IMR-90 (cell line): ENCODE results near the gene MBTPS2. TPM values are rescaled to one million over a fixed set of nuclear protein-coding genes. Genes with fewer than 3 reads are reported as not detected.

Experiments used
- ATAC-seq: fragments of 200-7000 bp; cut with Tn5 transposase; 2 replicates; pipeline ENCODE4 v1.9.1; 2020; ENCODE audit warnings: low read depth, mild to moderate bottlenecking, moderate library complexity
- BruUV-seq: library from RNA; stranded (reverse); fragments of 400-500 nt; replicated peaks from 2 replicates; lab custom pipeline; 2021; lab: Mats Ljungman, UMichigan
- CTCF ChIA-PET: fragments of 300-600 bp; formaldehyde crosslinking; extraction: SDS; loops from one replicate; lab custom pipeline; 2021; ENCODE audit warnings: antibody characterized with exemption; lab: Yijun Ruan, JAX
- POLR2A ChIA-PET: fragments of 300-600 bp; sonication (Branson Sonifier 250); formaldehyde crosslinking; loops from one replicate; lab custom pipeline; 2022; ENCODE audit warnings: antibody characterized with exemption; ENCODE audit not compliant: unreplicated experiment; lab: Charles Lee
- DNase-seq: peaks from one replicate; pipeline ENCODE4 v3.0.0; 2013
- H2AFZ ChIP-seq: replicated peaks from 2 replicates; pipeline ENCODE3; 2013; ENCODE audit warnings: low read length, mild to moderate bottlenecking; ENCODE audit not compliant: poor library complexity
- H2AK5ac ChIP-seq: 2 replicates; pipeline ENCODE4 v1.6.1; 2013; ENCODE audit warnings: low read depth, low read length, inconsistent platforms
- H2AK9ac ChIP-seq: replicated peaks from 2 replicates; pipeline ENCODE3; 2013; ENCODE audit warnings: mild to moderate bottlenecking, low read depth, low read length, moderate library complexity; ENCODE audit not compliant: poor library complexity
- H2BK120ac ChIP-seq: 2 replicates; pipeline ENCODE4 v1.6.1; 2013; ENCODE audit warnings: low read depth, low read length, inconsistent platforms
- H2BK15ac ChIP-seq: 3 replicates; pipeline ENCODE4 v1.6.1; 2013; ENCODE audit warnings: low read depth, low read length, inconsistent platforms
- H2BK20ac ChIP-seq: 2 replicates; pipeline ENCODE4 v1.6.1; 2013; ENCODE audit warnings: low read depth, mild to moderate bottlenecking, inconsistent platforms, low read length, moderate library complexity
- H2BK5ac ChIP-seq: 2 replicates; pipeline ENCODE4 v1.6.1; 2013; ENCODE audit warnings: mild to moderate bottlenecking, low read depth, low read length, inconsistent platforms; ENCODE audit not compliant: poor library complexity, severe bottlenecking
- H3K14ac ChIP-seq: replicated peaks from 2 replicates; pipeline ENCODE4 v1.6.1; 2013; ENCODE audit warnings: low read depth, low read length, inconsistent platforms
- H3K18ac ChIP-seq: 2 replicates; pipeline ENCODE4 v1.6.1; 2013; ENCODE audit warnings: low read depth, low read length, control low read depth
- H3K23ac ChIP-seq: 2 replicates; pipeline ENCODE4 v1.6.1; 2013; ENCODE audit warnings: low read depth, low read length, inconsistent platforms
- H3K27ac ChIP-seq: 2 replicates; pipeline ENCODE4 v1.5.1; 2013; ENCODE audit warnings: mild to moderate bottlenecking, control low read depth, low read length; ENCODE audit not compliant: insufficient read depth
- H3K27me3 ChIP-seq: 2 replicates; pipeline ENCODE4 v1.6.1; 2013; ENCODE audit warnings: low read length; ENCODE audit not compliant: control insufficient read depth, insufficient read depth
- H3K36me3 ChIP-seq: 2 replicates; pipeline ENCODE4 v1.6.1; 2013; ENCODE audit warnings: low read length, mixed read lengths; ENCODE audit not compliant: control insufficient read depth, insufficient read depth
- H3K4ac ChIP-seq: 2 replicates; pipeline ENCODE4 v1.6.1; 2013; ENCODE audit warnings: low read depth, low read length, inconsistent platforms
- H3K4me1 ChIP-seq: 2 replicates; pipeline ENCODE4 v1.6.1; 2013; ENCODE audit warnings: low read length, mixed read lengths; ENCODE audit not compliant: control insufficient read depth, insufficient read depth
- H3K4me2 ChIP-seq: 2 replicates; pipeline ENCODE4 v1.6.1; 2013; ENCODE audit warnings: low read depth, mild to moderate bottlenecking, control low read depth, low read length, moderate library complexity
- H3K4me3 ChIP-seq: 2 replicates; pipeline ENCODE4 v1.5.1; 2013; ENCODE audit warnings: low read depth, mild to moderate bottlenecking, control low read depth, low read length, moderate library complexity; ENCODE audit not compliant: insufficient read depth
- H3K56ac ChIP-seq: 2 replicates; pipeline ENCODE4 v1.6.1; 2013; ENCODE audit warnings: low read length, inconsistent platforms; ENCODE audit not compliant: insufficient read depth; ENCODE audit errors: extremely low read depth
- H3K79me1 ChIP-seq, 2 experiments: 2 replicates each; pipeline ENCODE4 v1.6.1; 2013; ENCODE audit warnings: low read length in 2 of 2, inconsistent platforms in 1 of 2, low read depth in 1 of 2
- H3K9ac ChIP-seq: 2 replicates; pipeline ENCODE4 v1.6.1; 2013; ENCODE audit warnings: low read depth, low read length, control low read depth
- H3K9me1 ChIP-seq: 2 replicates; pipeline ENCODE4 v1.6.1; 2013; ENCODE audit warnings: low read length, inconsistent platforms; ENCODE audit not compliant: insufficient read depth
- H3K9me3 ChIP-seq: 2 replicates; pipeline ENCODE4 v1.6.1; 2013; ENCODE audit warnings: low read length; ENCODE audit not compliant: control insufficient read depth, insufficient read depth
- H4K20me1 ChIP-seq: 2 replicates; pipeline ENCODE4 v1.6.1; 2013; ENCODE audit warnings: low read length, inconsistent platforms; ENCODE audit not compliant: insufficient read depth
- H4K5ac ChIP-seq: 2 replicates; pipeline ENCODE4 v1.6.1; 2013; ENCODE audit warnings: mild to moderate bottlenecking, low read depth, low read length, control low read depth
- H4K8ac ChIP-seq, 2 experiments: 2 replicates each; pipeline ENCODE4 v1.6.1; 2013; ENCODE audit warnings: low read depth in 2 of 2, low read length in 2 of 2, control low read depth in 1 of 2, inconsistent platforms in 1 of 2
- H4K91ac ChIP-seq: 2 replicates; pipeline ENCODE4 v1.6.1; 2013; ENCODE audit warnings: low read depth, low read length, inconsistent platforms; ENCODE audit not compliant: insufficient read depth
- BHLHE40 ChIP-seq: fragments of 150-350 bp; IDR thresholded peaks from 2 replicates; pipeline ENCODE4 v1.6.1; 2016; ENCODE audit warnings: mild to moderate bottlenecking, low read depth, low read length
- CEBPB ChIP-seq: IDR thresholded peaks from 2 replicates; pipeline ENCODE4 v1.6.1; 2012; ENCODE audit warnings: low read depth, low read length, improper control_type of control experiment
- CHD1 ChIP-seq: IDR thresholded peaks from 2 replicates; pipeline ENCODE4 v1.6.1; 2012; ENCODE audit warnings: low read depth, low read length, improper control_type of control experiment
- ELK1 ChIP-seq: fragments of 150-350 bp; IDR thresholded peaks from 2 replicates; pipeline ENCODE4 v1.6.1; 2016; ENCODE audit warnings: low read depth, mild to moderate bottlenecking, low read length, moderate library complexity, borderline replicate concordance
- FOS ChIP-seq: fragments of 150-350 bp; IDR thresholded peaks from 2 replicates; pipeline ENCODE4 v1.6.1; 2016; ENCODE audit warnings: low read depth, low read length
- MAZ ChIP-seq: IDR thresholded peaks from 2 replicates; pipeline ENCODE4 v1.6.1; 2012; ENCODE audit warnings: low read depth, mild to moderate bottlenecking, low read length, improper control_type of control experiment, moderate library complexity, borderline replicate concordance
- MXI1 ChIP-seq: IDR thresholded peaks from 2 replicates; pipeline ENCODE4 v1.6.1; 2012; ENCODE audit warnings: low read depth, mild to moderate bottlenecking, low read length, moderate library complexity, borderline replicate concordance
- NFE2L2 ChIP-seq: fragments of 150-350 bp; IDR thresholded peaks from 2 replicates; pipeline ENCODE4 v1.6.1; 2016; ENCODE audit warnings: low read depth, mild to moderate bottlenecking, low read length
- POLR2A ChIP-seq: IDR thresholded peaks from 2 replicates; pipeline ENCODE4 v1.6.1; 2012; ENCODE audit warnings: mild to moderate bottlenecking, low read depth, low read length
- RAD21 ChIP-seq: IDR thresholded peaks from 2 replicates; pipeline ENCODE4 v1.6.1; 2012; ENCODE audit warnings: low read length, improper control_type of control experiment
- RFX5 ChIP-seq: IDR thresholded peaks from 2 replicates; pipeline ENCODE4 v1.8.0; 2012; ENCODE audit warnings: low read depth, mild to moderate bottlenecking, low read length, moderate library complexity
- SMC3 ChIP-seq: fragments of 150-350 bp; IDR thresholded peaks from 2 replicates; pipeline ENCODE4 v1.6.1; 2016; ENCODE audit warnings: low read depth, mild to moderate bottlenecking, antibody characterized with exemption, low read length, moderate library complexity
- WGBS, 2 experiments: methylation state at CpG; one replicate each; pipeline versions ENCODE4 v1.1.5 to v1.1.7; 2013; ENCODE audit warnings: missing lambda C conversion rate in 2 of 2; ENCODE audit not compliant: insufficient read length in 1 of 2; ENCODE audit errors: extremely low coverage in 2 of 2; 5-methylcytosine and 5-hydroxymethylcytosine counted together
- dilution Hi-C: fragments of 300-500 bp; cut with HindIII; formaldehyde crosslinking; loops from one replicate; pipeline ENCODE4 v1.14.3; 2018; ENCODE audit warnings: low sequenced_read_pairs; ENCODE audit not compliant: unreplicated experiment
- in situ Hi-C: fragments of 300-500 bp; cut with MboI; formaldehyde crosslinking; loops from 3 replicates; pipeline ENCODE4 v1.14.3; 2019; ENCODE audit warnings: low sequenced_read_pairs, inconsistent platforms, mixed read lengths
- intact Hi-C: fragments of 100-400 bp; cut with micrococcal nuclease; formaldehyde crosslinking; loops from 2 replicates; pipeline ENCODE4 v1.10.0; 2022
- polyA plus RNA-seq, 3 experiments: library from polyadenylated mRNA; depleted of rRNA; stranded (reverse); fragments of >200 nt; gene quantifications; 2 replicates each; pipeline ENCODE4 v1.2.3, GENCODE V29; 2012; ENCODE audit warnings: low replicate concordance in 1 of 3
- total RNA-seq: library from RNA; depleted of rRNA; stranded (reverse); fragments of >200 nt; gene quantifications from 2 replicates; pipeline ENCODE4 v1.2.3, GENCODE V29; 2012

MBTPS2 gene
- total and polyA plus RNA-seq, 2 of the 4 experiments (the other 2 are of a cell fraction), result 4.7 to 12.4 TPM

DNA sequence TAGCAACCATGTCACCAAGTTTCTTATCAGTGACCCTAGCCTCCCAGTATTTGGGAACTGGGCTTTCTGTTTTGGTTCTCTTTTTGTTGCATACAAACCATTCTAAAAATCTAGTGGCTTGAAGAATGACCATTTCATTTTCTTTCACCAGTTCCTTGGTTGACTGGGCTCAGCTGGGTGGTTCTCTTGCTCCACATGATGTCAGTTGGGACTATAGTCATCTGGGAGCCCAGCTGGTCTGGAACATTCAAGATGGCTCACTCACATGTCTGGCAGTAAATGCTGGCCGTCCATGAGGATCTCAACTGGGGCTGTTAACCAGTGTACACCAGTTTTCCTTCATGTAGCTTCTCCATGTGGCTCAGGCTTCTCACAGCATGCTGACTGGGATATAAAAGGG lies 27.6 kb upstream of the MBTPS2 start:
- no peak overlapping the region for H2AK9ac ChIP-seq
- H3K56ac ChIP-seq, result no peak overlapping the region
- H3K27ac ChIP-seq, result no peak overlapping the region
- no peak for TF ChIP-seq RAD21
- TF ChIP-seq MAZ, result no peak
- TF ChIP-seq BHLHE40, result no peak
- TF ChIP-seq NFE2L2, result no peak
- no peak for TF ChIP-seq ELK1
- TF ChIP-seq MXI1, result no peak
- no peak for TF ChIP-seq FOS
- no peak for TF ChIP-seq POLR2A
- no peak for TF ChIP-seq SMC3
- no peak for TF ChIP-seq CEBPB
- TF ChIP-seq CHD1, result no peak
- TF ChIP-seq RFX5, result no peak
- H3K4me1 ChIP-seq, result no peaks in the 10 kb centered on the region
- POLR2A ChIA-PET, result no interaction called here
- no peak overlapping the region for H4K5ac ChIP-seq
- H3K9me3 ChIP-seq, result no peaks in the 10 kb centered on the region
- no peak overlapping the region for H3K4me2 ChIP-seq
- H3K36me3 ChIP-seq, result no peaks in the 10 kb centered on the region
- BruUV-seq, result no TSS peak
- H3K79me1 ChIP-seq, result no peaks in the 10 kb centered on the region
- DNase-seq (no peak), ATAC-seq (no peak)
- no peak overlapping the region for H3K18ac ChIP-seq
- no peak overlapping the region for H4K8ac ChIP-seq
- no CpG with 5 or more reads among the region's 1 CpG for WGBS, 2 experiments
- CTCF ChIA-PET, result no interaction called here
- in situ Hi-C loops (no loop called here), intact Hi-C loops (no loop called here), dilution Hi-C loops (no loop called here)
- H2BK20ac ChIP-seq, result no peak overlapping the region
- no peaks in the 10 kb centered on the region for H4K20me1 ChIP-seq
- H4K91ac ChIP-seq, result no peak overlapping the region
- no peak overlapping the region for H3K4me3 ChIP-seq
- no peak overlapping the region for H3K4ac ChIP-seq
- no peak overlapping the region for H2BK15ac ChIP-seq
- H3K9ac ChIP-seq, result no peak overlapping the region
- H2BK5ac ChIP-seq, result no peak overlapping the region
- H2BK120ac ChIP-seq, result no peak overlapping the region
- no peak overlapping the region for H2AFZ ChIP-seq
- H3K9me1 ChIP-seq, result no peaks in the 10 kb centered on the region
- no peak overlapping the region for H3K23ac ChIP-seq
- no peak overlapping the region for H3K14ac ChIP-seq
- H2AK5ac ChIP-seq, result no peak overlapping the region
- peaks cover 16% of the 10 kb centered on the region for H3K27me3 ChIP-seq
